SK-N-SH (cell line): Measurements from ENCODE around the gene ACTR6. TPM values are rescaled to one million over a fixed set of nuclear protein-coding genes. Genes with fewer than 3 reads are reported as not detected.

Source experiments
- CTCF ChIA-PET: fragments of 300-600, 350-600 bp; formaldehyde crosslinking; extraction: SDS; loops from one replicate; lab custom pipeline; 2021; lab: Yijun Ruan, JAX
- POLR2A ChIA-PET: fragments of 350-600 bp; sonication (Branson Sonifier 250); formaldehyde crosslinking; extraction: SDS; loops from one replicate; lab custom pipeline; 2020; ENCODE audit warnings: antibody characterized with exemption, inconsistent platforms; lab: Yijun Ruan, JAX
- DNase-seq: peaks from one replicate; pipeline ENCODE4 v3.0.0; 2012
- H2AFZ ChIP-seq: fragments of 200-600 bp; sonication (generic); 2 replicates; pipeline ENCODE4 v1.8.1; 2016; ENCODE audit warnings: antibody characterized with exemption, mild to moderate bottlenecking, low read depth
- H3F3A ChIP-seq: fragments of 200-600 bp; sonication (generic); replicated peaks from 2 replicates; pipeline ENCODE3; 2016; ENCODE audit warnings: antibody characterized with exemption, mild to moderate bottlenecking; ENCODE audit not compliant: insufficient read depth
- H3K27ac ChIP-seq, 2 experiments: fragments of 200-500 bp in 1 of 2; fragments of 200-600 bp in 1 of 2; sonication (Bioruptor generic) in 1 of 2; sonication (generic), shearing (Covaris generic) in 1 of 2; 2 replicates each; pipeline versions ENCODE4 v1.5.1 to v1.6.1; 2014 to 2016; ENCODE audit warnings: low read depth in 2 of 2, inconsistent platforms in 1 of 2, low read length in 1 of 2, mild to moderate bottlenecking in 1 of 2, mixed read lengths in 1 of 2
- H3K27me3 ChIP-seq: fragments of 200-600 bp; sonication (generic), shearing (Covaris generic); 2 replicates; pipeline ENCODE4 v1.6.1; 2016; ENCODE audit warnings: mixed run types; ENCODE audit not compliant: insufficient read depth
- H3K36me3 ChIP-seq, 2 experiments: fragments of 200-500 bp in 1 of 2; fragments of 200-600 bp in 1 of 2; sonication (Bioruptor generic) in 1 of 2; sonication (generic) in 1 of 2; replicated peaks in 1 of 2; 2 replicates each; pipeline versions ENCODE3 to v1.5.1; 2014 to 2016; ENCODE audit warnings: low read length in 1 of 2, mild to moderate bottlenecking in 1 of 2; ENCODE audit not compliant: insufficient read depth in 2 of 2, control insufficient read depth in 1 of 2
- H3K4me1 ChIP-seq, 2 experiments: fragments of 200-500 bp in 1 of 2; fragments of 200-600 bp in 1 of 2; sonication (Bioruptor generic) in 1 of 2; sonication (generic), shearing (Covaris generic) in 1 of 2; 2 replicates each; pipeline versions ENCODE4 v1.5.1 to v1.6.1; 2014 to 2016; ENCODE audit warnings: low read depth in 1 of 2, low read length in 1 of 2, mixed run types in 1 of 2; ENCODE audit not compliant: insufficient read depth in 2 of 2, control insufficient read depth in 1 of 2
- H3K4me2 ChIP-seq: fragments of 200-600 bp; sonication (generic), shearing (Covaris generic); 2 replicates; pipeline ENCODE4 v1.6.1; 2017; ENCODE audit warnings: mixed run types
- H3K4me3 ChIP-seq, 2 experiments: fragments of 200-500 bp in 1 of 2; fragments of 200-600 bp in 1 of 2; sonication (Bioruptor generic) in 1 of 2; sonication (generic), shearing (Covaris generic) in 1 of 2; 2 replicates each; pipeline versions ENCODE4 v1.5.1 to v1.8.1; 2014 to 2016; ENCODE audit warnings: low read depth in 2 of 2, inconsistent platforms in 1 of 2, low read length in 1 of 2, mild to moderate bottlenecking in 1 of 2, mixed read lengths in 1 of 2, moderate library complexity in 1 of 2
- H3K79me2 ChIP-seq: fragments of 200-600 bp; sonication (generic); 2 replicates; pipeline ENCODE4 v1.8.1; 2017; ENCODE audit warnings: mild to moderate bottlenecking; ENCODE audit not compliant: insufficient read depth
- H3K9ac ChIP-seq: fragments of 200-600 bp; sonication (generic); 2 replicates; pipeline ENCODE4 v1.6.1; 2017; ENCODE audit warnings: mixed run types
- H3K9me2 ChIP-seq: fragments of 200-600 bp; sonication (generic); 2 replicates; pipeline ENCODE4 v1.6.1; 2017; ENCODE audit warnings: mixed run types
- H3K9me3 ChIP-seq: fragments of 200-600 bp; sonication (generic); 2 replicates; pipeline ENCODE4 v1.6.1; 2017; ENCODE audit warnings: mixed run types, mild to moderate bottlenecking, moderate library complexity
- H4K20me1 ChIP-seq: fragments of 200-600 bp; sonication (generic); 2 replicates; pipeline ENCODE4 v1.6.1; 2017; ENCODE audit warnings: mild to moderate bottlenecking, mixed run types; ENCODE audit not compliant: insufficient read depth
- CHD2 ChIP-seq: fragments of 150-350 bp; IDR thresholded peaks from 2 replicates; pipeline ENCODE4 v1.6.1; 2018; ENCODE audit warnings: low read length; ENCODE audit not compliant: partially characterized antibody
- EP300 ChIP-seq, 2 experiments: IDR thresholded peaks; 2 replicates each; pipeline versions ENCODE4 v1.4.0 to v1.6.1; 2012; ENCODE audit warnings: borderline replicate concordance in 1 of 2, low read depth in 1 of 2, low read length in 1 of 2
- FOSL2 ChIP-seq: IDR thresholded peaks from 2 replicates; pipeline ENCODE4 v1.4.0; 2012; ENCODE audit warnings: low read depth, mild to moderate bottlenecking, moderate library complexity, borderline replicate concordance
- FOXJ3 ChIP-seq: sonication (generic); formaldehyde crosslinking; IDR thresholded peaks from 2 replicates; pipeline ENCODE4 v1.5.1; 2020; ENCODE audit warnings: mild to moderate bottlenecking, missing genetic modification reagents
- FOXM1 ChIP-seq: IDR thresholded peaks from 2 replicates; pipeline ENCODE4 v1.4.0; 2012; ENCODE audit warnings: low read depth, mild to moderate bottlenecking
- GABPA ChIP-seq: IDR thresholded peaks from 2 replicates; pipeline ENCODE4 v1.4.0; 2012; ENCODE audit warnings: low read depth, mild to moderate bottlenecking
- GATA2 ChIP-seq: sonication (generic); formaldehyde crosslinking; IDR thresholded peaks from 2 replicates; pipeline ENCODE4 v1.5.0; 2020; ENCODE audit warnings: mild to moderate bottlenecking, missing genetic modification reagents
- JUND ChIP-seq: IDR thresholded peaks from 2 replicates; pipeline ENCODE4 v1.4.0; 2012
- NRF1 ChIP-seq: IDR thresholded peaks from 2 replicates; pipeline ENCODE4 v1.6.1; 2012; ENCODE audit warnings: low read depth, mild to moderate bottlenecking, low read length
- POLR2AphosphoS5 ChIP-seq: IDR thresholded peaks from 2 replicates; pipeline ENCODE4 v1.6.1; 2012; ENCODE audit warnings: low read depth, low read length
- SMC3 ChIP-seq: IDR thresholded peaks from 2 replicates; pipeline ENCODE4 v1.6.1; 2012; ENCODE audit warnings: low read depth, low read length, improper control_type of control experiment
- TCF12 ChIP-seq: IDR thresholded peaks from 2 replicates; pipeline ENCODE4 v1.4.0; 2012
- YY1 ChIP-seq: IDR thresholded peaks from 2 replicates; pipeline ENCODE4 v1.4.0; 2012; ENCODE audit warnings: low read depth, mild to moderate bottlenecking
- WGBS: methylation state at CpG from one replicate; pipeline ENCODE4 v1.1.6; 2017; ENCODE audit warnings: low lambda C conversion rate; 5-methylcytosine and 5-hydroxymethylcytosine counted together
- polyA plus RNA-seq, 3 experiments: library from polyadenylated mRNA; depleted of rRNA; stranded (reverse); fragments of >200 nt; gene quantifications; 2 replicates each; pipeline ENCODE4 v1.2.3, GENCODE V29; 2012
- TF ChIP-seq, protein P1 (sequence below): fragments of 200-600 bp; sonication (generic); IDR thresholded peaks from 2 replicates; pipeline ENCODE4 v1.6.1; 2017; ENCODE audit warnings: antibody characterized with exemption, mild to moderate bottlenecking, moderate library complexity
- TF ChIP-seq, protein P2 (sequence below): IDR thresholded peaks from 2 replicates; pipeline ENCODE4 v1.4.0; 2012; ENCODE audit warnings: low read depth, borderline replicate concordance

Gene ACTR6
- polyA plus RNA-seq, 1 of the 3 experiments (the other 2 are of a cell fraction) = 21.5 TPM

DNA sequence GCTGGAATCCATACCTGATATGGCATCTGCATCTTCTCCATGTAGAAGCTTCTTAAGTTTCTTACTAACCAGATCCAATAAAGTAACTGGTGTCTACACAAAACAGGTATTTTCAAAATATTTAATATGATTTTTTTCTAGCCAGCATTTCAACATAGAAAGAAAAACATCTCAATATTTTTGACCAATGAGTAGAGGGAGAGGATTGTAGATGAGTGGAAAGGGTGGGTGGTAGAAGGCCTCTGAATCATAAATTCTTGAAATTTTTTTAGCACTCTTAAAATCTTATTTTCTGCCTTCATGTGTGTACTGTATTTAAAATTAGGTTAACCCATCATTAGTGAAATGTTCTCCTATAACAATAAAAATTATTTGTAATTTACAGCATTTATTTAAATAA is 48.3 kb downstream of the ACTR6 start:
- H2AFZ ChIP-seq = peak overlapping the region; percentile 60; the same call in 1 of the 2 replicates
- no peak overlapping the region for H3K4me2 ChIP-seq
- no peak for DNase-seq
- no peaks in the 10 kb centered on the region for H3K9me2 ChIP-seq
- H3K9me3 ChIP-seq = no peaks in the 10 kb centered on the region
- no peaks in the 10 kb centered on the region for H4K20me1 ChIP-seq
- ChIA-PET CTCF (no interaction called here), POLR2A (no interaction called here)
- H3K9ac ChIP-seq = no peak overlapping the region
- H3K79me2 ChIP-seq = no peaks in the 10 kb centered on the region
- no peak overlapping the region for H3K4me3 ChIP-seq
- H3K36me3 ChIP-seq = no peaks in the 10 kb centered on the region
- TF ChIP-seq TCF12 (no peak), FOSL2 (no peak), YY1 (no peak), POLR2AphosphoS5 (no peak), JUND (no peak), GATA2 (CRISPR knock-in tag) (no peak), EP300 (IDR thresholded peaks at IDR 0.05; ENCODE audit: borderline replicate concordance in 1 of 2, low read depth in 1 of 2, low read length in 1 of 2) (no peak), SMC3 (no peak), CHD2 (no peak)
- TF ChIP-seq, protein P1, sequence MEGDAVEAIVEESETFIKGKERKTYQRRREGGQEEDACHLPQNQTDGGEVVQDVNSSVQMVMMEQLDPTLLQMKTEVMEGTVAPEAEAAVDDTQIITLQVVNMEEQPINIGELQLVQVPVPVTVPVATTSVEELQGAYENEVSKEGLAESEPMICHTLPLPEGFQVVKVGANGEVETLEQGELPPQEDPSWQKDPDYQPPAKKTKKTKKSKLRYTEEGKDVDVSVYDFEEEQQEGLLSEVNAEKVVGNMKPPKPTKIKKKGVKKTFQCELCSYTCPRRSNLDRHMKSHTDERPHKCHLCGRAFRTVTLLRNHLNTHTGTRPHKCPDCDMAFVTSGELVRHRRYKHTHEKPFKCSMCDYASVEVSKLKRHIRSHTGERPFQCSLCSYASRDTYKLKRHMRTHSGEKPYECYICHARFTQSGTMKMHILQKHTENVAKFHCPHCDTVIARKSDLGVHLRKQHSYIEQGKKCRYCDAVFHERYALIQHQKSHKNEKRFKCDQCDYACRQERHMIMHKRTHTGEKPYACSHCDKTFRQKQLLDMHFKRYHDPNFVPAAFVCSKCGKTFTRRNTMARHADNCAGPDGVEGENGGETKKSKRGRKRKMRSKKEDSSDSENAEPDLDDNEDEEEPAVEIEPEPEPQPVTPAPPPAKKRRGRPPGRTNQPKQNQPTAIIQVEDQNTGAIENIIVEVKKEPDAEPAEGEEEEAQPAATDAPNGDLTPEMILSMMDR = no peak
- TF ChIP-seq, protein P2, sequence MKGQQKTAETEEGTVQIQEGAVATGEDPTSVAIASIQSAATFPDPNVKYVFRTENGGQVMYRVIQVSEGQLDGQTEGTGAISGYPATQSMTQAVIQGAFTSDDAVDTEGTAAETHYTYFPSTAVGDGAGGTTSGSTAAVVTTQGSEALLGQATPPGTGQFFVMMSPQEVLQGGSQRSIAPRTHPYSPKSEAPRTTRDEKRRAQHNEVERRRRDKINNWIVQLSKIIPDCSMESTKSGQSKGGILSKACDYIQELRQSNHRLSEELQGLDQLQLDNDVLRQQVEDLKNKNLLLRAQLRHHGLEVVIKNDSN = no peak
- no peaks in the 10 kb centered on the region for H3K27me3 ChIP-seq
- no peaks in the 10 kb centered on the region for H3F3A ChIP-seq
- no peak overlapping the region for H3K27ac ChIP-seq
- no peaks in the 10 kb centered on the region for H3K4me1 ChIP-seq

DNA sequence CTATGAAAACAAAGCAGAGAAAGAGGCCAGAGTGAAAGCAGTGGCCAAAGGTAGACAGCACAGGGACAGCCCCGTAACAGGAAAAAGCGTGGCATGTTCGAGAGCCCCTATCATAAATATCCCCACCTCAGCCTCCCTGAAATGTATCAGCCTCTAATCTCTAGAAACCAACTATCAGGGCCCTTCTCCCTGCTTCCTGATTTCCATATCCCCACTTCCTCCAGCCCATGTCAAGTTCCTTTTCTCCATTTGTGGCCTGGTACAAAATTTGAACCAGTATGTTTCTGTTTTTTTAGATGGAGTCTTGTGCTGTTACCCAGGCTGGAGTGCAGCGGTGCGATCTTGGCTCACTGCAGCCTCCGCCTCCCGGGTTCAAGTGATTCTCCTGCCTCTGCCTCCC is 49.3 kb downstream of the ACTR6 start:
- no peak overlapping the region for H3K27ac ChIP-seq
- POLR2A ChIA-PET = no interaction called here
- no peaks in the 10 kb centered on the region for H3K9me2 ChIP-seq
- no peak overlapping the region for H3K4me2 ChIP-seq
- DNase-seq = no peak
- H3K79me2 ChIP-seq = no peaks in the 10 kb centered on the region
- TF ChIP-seq FOXJ3 (CRISPR knock-in tag) = no peak
- no peak for TF ChIP-seq FOXM1
- no peak for TF ChIP-seq NRF1
- no peak for TF ChIP-seq GABPA
- TF ChIP-seq, all 33 proteins: peak for 0
- Histone ChIP-seq H3K27me3 (no peaks in the 10 kb centered on the region), H3K4me1 (no peaks in the 10 kb centered on the region), H3K9me3 (no peaks in the 10 kb centered on the region), H3K9ac (no peak overlapping the region), H3F3A (no peaks in the 10 kb centered on the region), H3K4me3 (no peak overlapping the region), H2AFZ (no peak overlapping the region), H3K36me3 (no peaks in the 10 kb centered on the region), H4K20me1 (no peaks in the 10 kb centered on the region)
- CTCF ChIA-PET = no interaction called here
- 91% methylated on average over 7 of the region's 7 CpGs for WGBS
